NB4 (cell line): ENCODE results near the gene DBP.

Source experiments
- MAX ChIP-seq: IDR thresholded peaks from 2 replicates; pipeline ENCODE4 v1.6.1; 2011; ENCODE audit warnings: low read depth, low read length
- MYC ChIP-seq: IDR thresholded peaks from 2 replicates; pipeline ENCODE4 v1.6.1; 2011; ENCODE audit warnings: low read depth, low read length
- POLR2A ChIP-seq: IDR thresholded peaks from 2 replicates; pipeline ENCODE4 v1.6.1; 2011; ENCODE audit warnings: mild to moderate bottlenecking; ENCODE audit not compliant: insufficient read length; ENCODE audit errors: extremely low read depth
- TF ChIP-seq, protein P1 (sequence below): IDR thresholded peaks from one replicate; pipeline ENCODE4 v1.5.1; 2012; ENCODE audit warnings: low read depth, low read length

DNA sequence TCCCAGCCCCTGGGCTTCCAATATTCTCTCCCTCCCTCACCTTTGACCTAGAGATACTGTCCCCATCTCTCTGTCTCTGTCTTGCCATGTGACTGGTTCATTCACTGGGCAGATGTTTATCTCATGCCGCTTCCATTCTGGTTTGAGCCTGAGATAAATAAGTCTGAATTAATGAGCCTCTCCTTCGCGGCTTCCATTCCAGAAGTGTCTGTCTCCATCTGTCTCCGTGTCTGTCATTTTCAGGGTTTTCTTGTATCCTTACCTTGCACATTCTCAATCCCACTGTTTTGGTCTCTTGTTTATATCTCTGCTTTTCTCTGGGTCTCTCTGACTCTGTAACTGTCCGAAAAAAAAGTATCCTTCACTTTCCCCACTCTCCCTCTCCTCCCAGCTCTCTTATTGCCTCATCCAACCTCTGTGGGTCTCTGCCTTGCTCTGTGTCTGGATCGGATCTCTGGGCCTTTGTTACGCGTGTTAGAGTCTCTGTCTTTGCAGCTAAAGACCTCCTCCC, 13.6 kb downstream of the DBP start:
- TF ChIP-seq, protein P1, sequence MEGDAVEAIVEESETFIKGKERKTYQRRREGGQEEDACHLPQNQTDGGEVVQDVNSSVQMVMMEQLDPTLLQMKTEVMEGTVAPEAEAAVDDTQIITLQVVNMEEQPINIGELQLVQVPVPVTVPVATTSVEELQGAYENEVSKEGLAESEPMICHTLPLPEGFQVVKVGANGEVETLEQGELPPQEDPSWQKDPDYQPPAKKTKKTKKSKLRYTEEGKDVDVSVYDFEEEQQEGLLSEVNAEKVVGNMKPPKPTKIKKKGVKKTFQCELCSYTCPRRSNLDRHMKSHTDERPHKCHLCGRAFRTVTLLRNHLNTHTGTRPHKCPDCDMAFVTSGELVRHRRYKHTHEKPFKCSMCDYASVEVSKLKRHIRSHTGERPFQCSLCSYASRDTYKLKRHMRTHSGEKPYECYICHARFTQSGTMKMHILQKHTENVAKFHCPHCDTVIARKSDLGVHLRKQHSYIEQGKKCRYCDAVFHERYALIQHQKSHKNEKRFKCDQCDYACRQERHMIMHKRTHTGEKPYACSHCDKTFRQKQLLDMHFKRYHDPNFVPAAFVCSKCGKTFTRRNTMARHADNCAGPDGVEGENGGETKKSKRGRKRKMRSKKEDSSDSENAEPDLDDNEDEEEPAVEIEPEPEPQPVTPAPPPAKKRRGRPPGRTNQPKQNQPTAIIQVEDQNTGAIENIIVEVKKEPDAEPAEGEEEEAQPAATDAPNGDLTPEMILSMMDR = no peak
- TF ChIP-seq MAX (no peak), POLR2A (no peak), MYC (no peak)
